Subcutaneous abdominal adipose tissue (tissue), 5 donors: ENCODE data around the gene NCF2.

Experiments
- H3K27ac ChIP-seq: one replicate; pipeline ENCODE4 v1.7.0; 2013; ENCODE audit warnings: low read depth, mild to moderate bottlenecking, inconsistent platforms, low read length, moderate library complexity
- H3K27me3 ChIP-seq, 5 donors: one replicate each; pipeline ENCODE4 v1.7.0; 2013; ENCODE audit warnings: low read length in 5 of 5, inconsistent platforms in 1 of 5; ENCODE audit not compliant: control insufficient read depth in 5 of 5, insufficient read depth in 4 of 5
- H3K36me3 ChIP-seq, 5 donors: one replicate each; pipeline ENCODE4 v1.7.0; 2013; ENCODE audit warnings: low read length in 5 of 5; ENCODE audit not compliant: control insufficient read depth in 5 of 5, insufficient read depth in 5 of 5
- H3K4me1 ChIP-seq, 5 donors: one replicate each; pipeline ENCODE4 v1.7.0; 2013; ENCODE audit warnings: low read length in 5 of 5, mild to moderate bottlenecking in 3 of 5, moderate library complexity in 1 of 5; ENCODE audit not compliant: control insufficient read depth in 5 of 5, insufficient read depth in 5 of 5
- H3K4me3 ChIP-seq, 5 donors: one replicate each; pipeline ENCODE4 v1.7.0; 2013; ENCODE audit warnings: low read length in 5 of 5, low read depth in 1 of 5
- H3K9ac ChIP-seq, 5 donors: one replicate each; pipeline ENCODE4 v1.7.0; 2013; ENCODE audit warnings: low read length in 5 of 5, mild to moderate bottlenecking in 4 of 5, moderate library complexity in 3 of 5
- H3K9me3 ChIP-seq, 5 donors: one replicate each; pipeline ENCODE4 v1.7.0; 2013; ENCODE audit warnings: low read length in 5 of 5; ENCODE audit not compliant: control insufficient read depth in 5 of 5
- donor health status: healthy.
- donor health status: healthy.
- donor health status: healthy.
- donor health status: healthy.
- donor health status: healthy.

Gene NCF2

GRCh38 chr1:183600634-183601033, 10.4 kb upstream of the NCF2 start:
- no peaks in the 10 kb centered on the region for H3K9me3 ChIP-seq
- H3K4me3 ChIP-seq, result no peak overlapping the region
- no peaks in the 10 kb centered on the region for H3K36me3 ChIP-seq
- H3K4me1 ChIP-seq, result peaks cover 1 to 20% (median 14%) of the 10 kb centered on the region in 5 donors
- no peak overlapping the region for H3K9ac ChIP-seq
- no peak overlapping the region for H3K27ac ChIP-seq
- H3K27me3 ChIP-seq, result peaks cover 0 to 4% (median 0%) of the 10 kb centered on the region in 5 donors

- H3K27ac ChIP-seq, result no peak overlapping the region
These were observed 9.9 kb upstream of the NCF2 start for GRCh38 chr1:183600136-183600535.

GRCh38 chr1:183598386-183598785, 8.1 kb upstream of the NCF2 start:
- no peak overlapping the region for H3K4me3 ChIP-seq
- H3K27me3 ChIP-seq, result no peaks in the 10 kb centered on the region
- no peaks in the 10 kb centered on the region for H3K36me3 ChIP-seq
- H3K9me3 ChIP-seq, result no peaks in the 10 kb centered on the region
- H3K27ac ChIP-seq, result no peak overlapping the region
- no peak overlapping the region for H3K9ac ChIP-seq
- peaks cover 0 to 15% (median 11%) of the 10 kb centered on the region in 5 donors for H3K4me1 ChIP-seq

More at GRCh38 chr1:183600136-183600535, 9.9 kb upstream of the NCF2 start:
- Histone ChIP-seq H3K4me3 (no peak overlapping the region), H3K27me3 (peaks cover 0 to 4% (median 0%) of the 10 kb centered on the region in 5 donors), H3K9me3 (no peaks in the 10 kb centered on the region), H3K36me3 (no peaks in the 10 kb centered on the region), H3K9ac (no peak overlapping the region), H3K4me1 (peaks cover 1 to 20% (median 14%) of the 10 kb centered on the region in 5 donors)

- peak overlapping the region in 1 of 5 donors; percentile 28 for H3K9ac ChIP-seq
- no peaks in the 10 kb centered on the region for H3K36me3 ChIP-seq
- H3K27me3 ChIP-seq, result no peaks in the 10 kb centered on the region
- peak overlapping the region; percentile 34 for H3K27ac ChIP-seq
- H3K9me3 ChIP-seq, result no peaks in the 10 kb centered on the region
- H3K4me3 ChIP-seq, result no peak overlapping the region
- H3K4me1 ChIP-seq, result peaks cover 0 to 16% (median 14%) of the 10 kb centered on the region in 5 donors
These were observed 7.5 kb upstream of the NCF2 start for GRCh38 chr1:183597656-183598347.

GRCh38 chr1:183596500-183596899, 6.2 kb upstream of the NCF2 start:
- no peak overlapping the region for H3K27ac ChIP-seq
- H3K9me3 ChIP-seq, result no peaks in the 10 kb centered on the region
- H3K9ac ChIP-seq, result no peak overlapping the region
- H3K36me3 ChIP-seq, result no peaks in the 10 kb centered on the region
- no peaks in the 10 kb centered on the region for H3K27me3 ChIP-seq
- no peak overlapping the region for H3K4me3 ChIP-seq
- peaks cover 0 to 23% (median 14%) of the 10 kb centered on the region in 5 donors for H3K4me1 ChIP-seq

- no peak overlapping the region for H3K27ac ChIP-seq
These were observed 5.3 kb upstream of the NCF2 start for GRCh38 chr1:183595537-183595936.

GRCh38 chr1:183593356-183593755, 3.1 kb upstream of the NCF2 start:
- Histone ChIP-seq H3K27ac (no peak overlapping the region), H3K9me3 (no peaks in the 10 kb centered on the region), H3K27me3 (no peaks in the 10 kb centered on the region), H3K4me1 (peaks cover 0 to 25% (median 7%) of the 10 kb centered on the region in 5 donors), H3K9ac (no peak overlapping the region), H3K36me3 (no peaks in the 10 kb centered on the region), H3K4me3 (no peak overlapping the region)

More at GRCh38 chr1:183595537-183595936, 5.3 kb upstream of the NCF2 start:
- Histone ChIP-seq H3K9ac (no peak overlapping the region), H3K36me3 (no peaks in the 10 kb centered on the region), H3K4me1 (peaks cover 0 to 26% (median 14%) of the 10 kb centered on the region in 5 donors), H3K4me3 (no peak overlapping the region), H3K27me3 (no peaks in the 10 kb centered on the region), H3K9me3 (no peaks in the 10 kb centered on the region)

- H3K4me1 ChIP-seq, result peaks cover 0 to 19% (median 1%) of the 10 kb centered on the region in 5 donors
- H3K27ac ChIP-seq, result no peak overlapping the region
- H3K9me3 ChIP-seq, result no peaks in the 10 kb centered on the region
- H3K4me3 ChIP-seq, result no peak overlapping the region
- no peak overlapping the region for H3K9ac ChIP-seq
- H3K36me3 ChIP-seq, result no peaks in the 10 kb centered on the region
- H3K27me3 ChIP-seq, result no peaks in the 10 kb centered on the region
These were observed 2.5 kb upstream of the NCF2 start for GRCh38 chr1:183592733-183593132.

- Histone ChIP-seq H3K36me3 (peaks cover 0 to 5% (median 0%) of the 10 kb centered on the region in 5 donors), H3K9ac (peak overlapping the region in 3 of 5 donors; percentile 26 to 63 (median 34)), H3K9me3 (no peaks in the 10 kb centered on the region), H3K27ac (no peak overlapping the region), H3K4me3 (peak overlapping the region in 4 of 5 donors; percentile 37 to 67 (median 48)), H3K4me1 (peaks cover 0 to 24% (median 0%) of the 10 kb centered on the region in 5 donors), H3K27me3 (no peaks in the 10 kb centered on the region)
These were observed 400 bp downstream of the NCF2 start for GRCh38 chr1:183589874-183590243.

- H3K27ac ChIP-seq, result no peak overlapping the region
- H3K4me3 ChIP-seq, result peak overlapping the region in 4 of 5 donors; percentile 37 to 67 (median 48)
These were observed 875 bp downstream of the NCF2 start for GRCh38 chr1:183589384-183589783.

More at GRCh38 chr1:183589384-183589783, 875 bp downstream of the NCF2 start:
- Histone ChIP-seq H3K4me1 (peaks cover 0 to 24% (median 0%) of the 10 kb centered on the region in 5 donors), H3K9me3 (no peaks in the 10 kb centered on the region), H3K27me3 (no peaks in the 10 kb centered on the region), H3K36me3 (peaks cover 0 to 5% (median 0%) of the 10 kb centered on the region in 5 donors), H3K9ac (no peak overlapping the region)
